Urinary bladder (tissue), 4 donors: ENCODE results near the gene NT5C2. TPM values are rescaled to one million over a fixed set of nuclear protein-coding genes. Genes with fewer than 3 reads are reported as not detected.
"Not testable (repeated sequence)": the region's sequence is repeated elsewhere in the genome, so short reads cannot be mapped to it uniquely, and the experiment has no call there.

ENCODE experiments used
- DNase-seq: peaks from one replicate; pipeline ENCODE4 v3.0.0-alpha.2; 2015; ENCODE audit errors: extremely low spot score
- H3K27ac ChIP-seq: one replicate; pipeline ENCODE4 v1.5.1; 2013; ENCODE audit warnings: low read depth, mild to moderate bottlenecking, moderate library complexity
- H3K36me3 ChIP-seq: one replicate; pipeline ENCODE4 v1.6.1; 2013; ENCODE audit warnings: mild to moderate bottlenecking, moderate library complexity; ENCODE audit not compliant: insufficient read depth
- H3K4me1 ChIP-seq: one replicate; pipeline ENCODE4 v1.6.1; 2013; ENCODE audit warnings: mild to moderate bottlenecking, moderate library complexity; ENCODE audit not compliant: insufficient read depth
- H3K4me3 ChIP-seq: one replicate; pipeline ENCODE4 v1.5.1; 2013; ENCODE audit warnings: low read depth, low read length
- WGBS: extraction: QIAGEN DNeasy Blood & Tissue Kit; methylation state at CpG from one replicate; pipeline ENCODE4 v1.1.7; 2013; 5-methylcytosine and 5-hydroxymethylcytosine counted together
- polyA plus RNA-seq: library from polyadenylated mRNA; stranded (reverse); fragments of 200-250 nt; gene quantifications from one replicate; pipeline ENCODE4 v1.2.3, GENCODE V29; 2013
- total RNA-seq: library from RNA; depleted of rRNA; stranded (reverse); fragments of >200 nt; gene quantifications from one replicate; pipeline ENCODE4 v1.2.3, GENCODE V29; 2014
- donor health status: healthy with polysubstance abuse.
- donor health status: healthy.

Gene NT5C2
- total RNA-seq (162 TPM), polyA plus RNA-seq (51.5 TPM)

DNA sequence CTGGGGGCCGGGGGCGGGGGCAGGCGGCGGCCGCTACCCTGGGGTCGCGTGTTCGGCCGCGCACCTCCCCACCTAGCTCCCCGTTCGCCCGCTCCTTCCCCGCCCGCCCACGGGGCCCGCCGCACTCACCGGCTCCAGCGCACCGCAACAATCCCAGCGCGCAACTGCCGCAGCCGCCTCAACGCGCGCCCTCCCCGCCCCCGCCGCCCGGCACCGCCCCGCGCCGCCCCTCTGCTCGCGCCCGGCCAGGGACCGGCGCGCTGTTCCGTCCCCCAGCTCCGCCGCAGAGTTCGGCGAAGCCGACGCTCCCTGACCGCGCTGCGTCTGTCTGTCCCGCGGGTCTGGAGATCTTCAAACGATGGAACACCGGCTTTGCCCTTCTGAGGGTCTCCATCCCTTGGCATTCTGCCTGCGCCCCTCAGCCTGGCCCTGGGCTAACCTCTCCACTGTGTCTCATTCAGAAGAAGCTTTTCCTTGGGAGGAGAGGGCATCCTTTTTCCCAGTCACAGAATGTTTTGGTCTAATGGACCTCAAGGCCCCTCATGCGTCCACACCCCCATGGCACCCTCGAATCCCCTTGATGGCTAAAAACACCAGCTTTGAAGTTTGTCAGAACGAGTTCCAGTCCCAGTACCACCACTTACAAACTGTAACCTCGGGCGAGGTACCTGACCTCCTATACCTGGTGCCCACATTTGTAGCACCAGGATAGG is at the start of gene NT5C2:
Gene NT5C2, minus strand, starts transcription at position 166 of the 713 bp plus-strand sequence. CDS start 18,314 bp downstream, outside the sequence.
- peak; percentile 20 for DNase-seq
- H3K27ac ChIP-seq, result peak within 1 kb of the TSS; percentile 97
- no peaks in the 10 kb centered on the region for H3K4me1 ChIP-seq
- no peaks in the 10 kb centered on the region for H3K36me3 ChIP-seq
- WGBS, result 5% methylated on average over 61 of the region's 62 CpGs
- peak within 1 kb of the TSS; percentile 89 for H3K4me3 ChIP-seq

DNA sequence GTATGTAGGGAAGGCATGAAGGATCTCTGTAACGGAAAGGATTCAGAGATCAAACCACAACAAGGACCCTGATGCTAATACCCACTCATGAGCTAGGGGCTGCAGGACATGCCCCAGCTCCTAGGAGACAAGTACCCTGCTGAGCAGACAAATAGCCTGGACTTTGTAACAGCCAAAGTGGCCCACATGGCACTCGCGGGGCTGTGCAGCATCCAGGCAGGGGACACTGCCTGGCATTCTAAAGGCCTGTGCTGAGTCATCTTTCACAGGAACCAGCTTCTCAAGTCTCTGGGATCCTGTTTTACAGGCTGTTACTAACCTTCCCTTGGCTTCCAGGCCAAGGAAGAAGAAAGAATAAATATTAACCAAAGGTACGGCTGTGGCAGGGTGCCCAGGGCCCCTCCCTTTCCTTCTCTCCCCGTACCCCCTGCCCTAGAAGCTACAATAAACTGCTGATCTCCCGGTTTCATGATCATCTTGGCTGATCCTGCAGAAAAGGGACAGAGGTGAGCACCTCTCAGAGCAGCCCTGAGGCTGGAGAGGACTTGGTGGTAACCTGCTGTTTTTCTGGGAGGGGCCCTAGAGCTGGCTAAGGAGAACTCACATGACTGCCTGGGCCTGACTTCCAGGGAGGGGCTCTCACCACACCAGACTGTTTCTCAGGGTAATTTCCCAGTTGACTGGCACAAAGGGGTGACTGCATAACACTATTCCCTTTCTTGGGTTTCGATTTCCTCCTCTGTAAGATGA is 48.4 kb upstream of the NT5C2 start:
- 41% methylated on average over 7 of the region's 7 CpGs for WGBS
- Histone ChIP-seq H3K4me1 (no peaks in the 10 kb centered on the region), H3K4me3 (no peak overlapping the region), H3K27ac (peak overlapping the region; percentile 42), H3K36me3 (no peaks in the 10 kb centered on the region)
- DNase-seq, result peak; percentile 74

DNA sequence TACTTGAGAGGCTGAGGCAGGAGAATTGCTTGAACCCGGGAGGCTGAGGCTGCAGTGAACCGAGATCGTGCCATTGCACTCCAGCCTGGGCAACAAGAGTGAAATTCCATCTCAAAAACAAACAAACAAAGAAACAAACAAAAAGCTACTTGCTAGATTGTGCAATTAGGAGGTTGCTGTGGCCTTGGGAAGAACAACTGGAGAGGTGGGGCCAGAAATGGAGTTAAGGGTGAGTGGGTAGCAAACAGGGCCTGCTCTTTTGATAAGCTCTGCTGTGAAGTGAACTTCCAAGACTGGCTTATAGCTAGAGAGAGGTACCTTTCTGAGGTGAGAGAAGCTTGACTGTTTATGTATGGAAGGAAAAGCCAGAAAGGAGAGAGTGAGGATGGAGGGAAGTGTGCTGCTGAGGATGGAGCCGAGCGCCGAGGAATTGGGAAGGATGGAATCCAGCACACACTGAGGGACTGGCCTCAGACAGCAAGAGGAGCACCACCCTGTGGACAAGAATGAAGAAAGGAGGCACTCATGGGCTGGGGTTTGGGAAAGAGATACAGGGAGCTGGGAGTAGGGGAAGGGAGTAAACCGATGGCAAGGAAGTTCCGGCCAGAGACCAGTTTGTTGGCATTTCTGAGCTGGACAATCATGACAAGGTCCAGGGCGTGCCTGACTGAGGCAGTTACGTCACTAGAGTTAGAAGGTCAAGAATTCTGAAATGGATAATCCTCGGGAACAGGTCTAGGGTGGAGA is 45.6 kb upstream of the NT5C2 start:
- no peak for DNase-seq
- 59% methylated on average over 11 of the region's 11 CpGs for WGBS
- H3K4me3 ChIP-seq, result no peak overlapping the region
- no peaks in the 10 kb centered on the region for H3K36me3 ChIP-seq
- peak overlapping the region; percentile 5 for H3K27ac ChIP-seq
- no peaks in the 10 kb centered on the region for H3K4me1 ChIP-seq

DNA sequence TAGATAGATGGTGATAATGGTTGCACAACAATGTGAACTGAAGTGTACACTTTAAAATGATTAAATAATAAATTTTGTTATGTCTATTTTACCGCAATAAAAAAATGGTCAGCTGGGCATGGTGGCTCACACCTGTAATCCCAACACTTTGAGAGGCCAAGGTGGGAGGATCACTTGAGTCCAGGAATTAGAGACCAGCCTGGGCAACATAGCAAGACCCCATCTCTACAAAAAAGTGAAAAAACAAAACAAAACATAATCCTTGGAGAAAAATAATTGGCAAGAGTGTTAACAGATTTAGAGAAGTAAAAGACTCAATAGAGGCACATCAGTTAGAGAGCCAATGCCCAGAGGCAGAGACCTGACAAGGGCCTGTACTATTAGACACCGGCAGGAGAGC is 42.7 kb upstream of the NT5C2 start:
- Histone ChIP-seq H3K4me1 (no peaks in the 10 kb centered on the region), H3K27ac (no peak overlapping the region), H3K36me3 (no peaks in the 10 kb centered on the region), H3K4me3 (no peak overlapping the region)
- WGBS, result 93% methylated on average over 2 of the region's 2 CpGs
- DNase-seq, result no peak

DNA sequence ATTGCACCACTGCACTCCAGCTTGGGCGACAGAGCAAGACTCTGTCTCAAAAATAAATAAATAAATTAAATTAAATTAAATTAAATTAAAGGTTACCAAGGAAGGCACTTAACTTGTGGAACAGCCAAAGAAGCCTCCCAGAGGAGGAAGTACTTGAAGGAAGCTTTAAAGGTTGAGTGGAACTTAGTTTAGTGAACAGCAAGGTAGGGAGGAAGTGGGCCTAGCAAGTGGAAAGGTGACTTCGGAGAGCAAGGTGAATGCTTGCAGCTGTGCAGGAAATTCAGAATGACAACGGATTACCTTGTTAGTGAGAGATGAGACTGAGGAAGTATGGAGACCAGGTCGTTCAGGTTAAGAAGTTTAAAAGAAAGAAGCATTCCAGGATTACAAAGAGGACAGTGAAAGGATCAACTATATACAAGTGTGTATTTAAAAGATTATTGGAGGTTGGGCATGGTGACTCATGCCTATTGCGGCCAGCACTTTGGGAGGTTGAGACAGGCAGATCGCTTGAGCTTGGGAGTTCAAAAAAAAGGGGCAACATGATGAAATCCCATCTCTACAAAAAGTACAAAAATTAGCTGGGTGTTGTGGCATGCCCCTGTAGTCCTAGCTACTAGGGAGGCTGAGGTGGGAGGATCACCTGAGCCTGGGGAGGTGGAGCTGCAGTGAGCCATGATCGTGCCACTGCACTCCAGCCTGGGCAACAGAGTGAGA is 39.9 kb upstream of the NT5C2 start:
- DNase-seq, result no peak
- no peak overlapping the region for H3K4me3 ChIP-seq
- WGBS, result 64% methylated on average over 7 of the region's 7 CpGs
- H3K27ac ChIP-seq, result no peak overlapping the region
- H3K36me3 ChIP-seq, result no peaks in the 10 kb centered on the region
- no peaks in the 10 kb centered on the region for H3K4me1 ChIP-seq

DNA sequence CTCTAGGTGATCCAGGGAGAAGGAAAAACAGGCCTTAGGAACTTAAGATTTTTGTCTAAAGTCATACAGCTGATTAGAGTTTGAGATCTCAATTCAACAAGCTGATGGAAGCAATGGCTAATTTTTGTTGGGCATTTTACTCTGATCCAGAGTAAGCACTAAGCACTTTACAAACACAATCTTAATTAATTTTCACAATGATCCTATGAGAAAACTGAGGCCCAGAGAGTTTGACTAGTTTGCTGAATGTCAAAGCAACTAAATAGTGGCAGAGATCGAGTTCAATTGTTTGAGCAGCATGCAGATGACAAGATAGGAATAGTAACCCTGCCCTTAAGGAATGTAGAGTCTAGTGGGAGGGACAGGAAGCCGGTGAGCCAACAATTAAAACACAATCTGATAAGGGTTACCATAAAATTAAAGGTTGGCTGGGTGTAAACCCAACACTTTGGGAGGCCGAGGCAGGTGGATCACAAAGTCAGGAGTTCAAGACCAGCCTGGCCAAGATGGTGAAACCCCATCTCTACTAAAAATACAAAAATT is 39.1 kb upstream of the NT5C2 start:
- WGBS, result 68% methylated on average over 3 of the region's 3 CpGs
- no peak for DNase-seq
- H3K36me3 ChIP-seq, result no peaks in the 10 kb centered on the region
- H3K27ac ChIP-seq, result no peak overlapping the region
- no peaks in the 10 kb centered on the region for H3K4me1 ChIP-seq
- no peak overlapping the region for H3K4me3 ChIP-seq

DNA sequence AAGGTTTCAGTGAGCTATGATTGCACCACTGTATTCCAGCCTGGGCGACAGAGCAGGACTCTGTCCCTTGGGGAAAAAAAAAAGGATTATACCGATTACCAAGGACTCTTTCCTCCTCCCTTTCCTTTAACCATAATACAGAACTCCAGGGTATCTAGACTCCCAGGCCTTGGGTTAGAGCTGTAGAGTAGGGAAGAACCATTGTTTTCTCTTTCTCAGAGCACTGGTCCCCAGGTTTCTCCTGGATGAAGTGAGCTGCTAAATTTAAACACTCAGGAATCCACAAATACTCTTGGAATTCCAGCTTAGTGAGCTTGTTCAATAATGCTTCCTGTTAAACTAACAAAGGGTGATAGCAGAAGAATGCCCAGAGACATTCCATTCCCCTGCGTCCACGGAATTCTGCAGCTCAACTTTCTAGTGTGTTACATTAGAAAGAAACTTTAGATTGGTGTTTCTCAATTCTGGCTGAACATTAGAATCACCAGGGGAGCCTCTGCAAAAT is 38.0 kb upstream of the NT5C2 start:
- Histone ChIP-seq H3K4me3 (no peak overlapping the region), H3K27ac (no peak overlapping the region), H3K4me1 (no peaks in the 10 kb centered on the region), H3K36me3 (no peaks in the 10 kb centered on the region)
- 20% methylated on average over 4 of the region's 4 CpGs for WGBS
- DNase-seq, result no peak

DNA sequence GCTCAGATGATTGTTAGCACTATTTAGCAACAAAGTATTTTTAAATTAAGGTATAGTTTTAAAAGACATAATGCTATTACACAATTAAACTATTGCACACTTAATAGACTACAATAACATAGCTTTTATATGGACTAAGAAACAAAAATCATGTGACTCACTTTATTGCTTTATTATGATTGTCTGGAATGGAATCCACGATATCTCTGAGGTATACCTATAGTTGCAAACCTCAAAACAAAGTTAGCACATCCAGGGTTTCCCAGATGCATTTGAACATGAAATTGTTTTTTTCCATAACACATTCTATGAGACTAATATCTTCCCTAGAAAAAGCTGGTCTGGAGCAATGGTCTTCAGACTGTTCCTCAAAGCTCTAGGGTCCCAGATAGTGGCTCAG is 34.3 kb upstream of the NT5C2 start:
- Histone ChIP-seq H3K27ac (no peak overlapping the region), H3K4me3 (no peak overlapping the region), H3K4me1 (no peaks in the 10 kb centered on the region), H3K36me3 (peaks cover 2% of the 10 kb centered on the region)
- WGBS, result 72% methylated on average over 1 of the region's 1 CpG
- no peak for DNase-seq

DNA sequence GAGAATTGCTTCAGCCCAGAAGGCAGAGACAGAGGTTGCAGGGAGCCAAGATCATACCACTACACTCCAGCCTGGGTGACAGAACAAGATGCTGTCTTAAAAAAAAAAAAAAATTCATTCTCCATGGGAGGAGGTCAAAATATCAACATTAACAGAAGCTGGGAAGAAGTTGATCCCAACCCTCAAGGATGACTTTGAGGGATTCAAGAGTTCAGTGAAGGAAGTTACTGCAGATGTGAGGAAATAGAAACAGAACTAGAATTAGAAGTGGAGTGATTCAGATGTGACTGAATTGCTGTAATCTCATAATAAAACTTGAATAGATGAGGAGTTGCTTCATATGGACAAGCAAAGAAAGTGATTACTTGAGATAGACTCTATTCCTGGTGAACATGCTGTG is 32.9 kb upstream of the NT5C2 start:
- DNase-seq, result no peak
- no peak overlapping the region for H3K4me3 ChIP-seq
- H3K27ac ChIP-seq, result no peak overlapping the region
- no peaks in the 10 kb centered on the region for H3K4me1 ChIP-seq
- H3K36me3 ChIP-seq, result peaks cover 2% of the 10 kb centered on the region

DNA sequence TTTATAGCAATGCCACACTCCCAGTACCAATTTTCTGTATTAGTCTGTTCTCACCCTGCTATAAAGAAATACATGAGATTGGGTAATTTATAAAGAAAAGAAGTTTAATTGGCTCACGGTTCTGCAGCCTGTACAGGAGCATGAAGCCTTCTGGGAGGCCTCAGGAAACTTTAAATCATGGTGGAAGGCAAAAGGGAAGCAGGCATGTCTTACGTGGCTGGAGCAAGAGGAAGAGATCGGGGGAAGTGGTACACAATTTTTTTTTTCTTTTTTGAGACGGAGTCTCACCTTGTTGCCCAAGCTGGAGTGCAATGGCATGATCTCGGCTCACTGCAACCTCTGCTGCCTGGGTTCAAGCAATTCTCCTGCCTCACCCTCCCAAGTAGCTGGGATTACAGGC is 31.6 kb upstream of the NT5C2 start:
- H3K4me1 ChIP-seq, H3K27ac ChIP-seq, H3K36me3 ChIP-seq, H3K4me3 ChIP-seq, DNase-seq: not testable (repeated sequence)
- WGBS, result 85% methylated on average over 5 of the region's 5 CpGs

DNA sequence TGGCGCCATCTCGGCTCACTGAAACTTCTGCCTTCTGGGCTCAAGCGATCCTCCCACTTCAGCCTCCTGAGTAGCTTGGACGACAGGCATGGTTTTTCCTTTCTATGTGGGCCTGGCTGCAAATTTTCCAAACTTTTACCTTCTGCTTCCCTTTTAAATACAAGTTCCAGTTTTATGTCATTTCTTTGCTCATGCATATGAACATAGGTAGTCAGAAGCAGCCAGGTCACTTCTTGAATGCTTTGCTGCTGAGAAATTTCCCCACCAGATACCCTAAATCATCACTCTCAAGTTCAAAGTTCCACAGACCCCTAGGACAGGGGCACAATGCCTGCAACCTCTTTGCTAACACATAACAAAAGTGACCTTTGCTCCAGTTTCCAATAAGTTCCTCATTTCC is 31.1 kb upstream of the NT5C2 start:
- Histone ChIP-seq H3K27ac (no peak overlapping the region), H3K4me1 (no peaks in the 10 kb centered on the region), H3K36me3 (peaks cover 2% of the 10 kb centered on the region), H3K4me3 (no peak overlapping the region)
- DNase-seq, result no peak
- 90% methylated on average over 4 of the region's 4 CpGs for WGBS

DNA sequence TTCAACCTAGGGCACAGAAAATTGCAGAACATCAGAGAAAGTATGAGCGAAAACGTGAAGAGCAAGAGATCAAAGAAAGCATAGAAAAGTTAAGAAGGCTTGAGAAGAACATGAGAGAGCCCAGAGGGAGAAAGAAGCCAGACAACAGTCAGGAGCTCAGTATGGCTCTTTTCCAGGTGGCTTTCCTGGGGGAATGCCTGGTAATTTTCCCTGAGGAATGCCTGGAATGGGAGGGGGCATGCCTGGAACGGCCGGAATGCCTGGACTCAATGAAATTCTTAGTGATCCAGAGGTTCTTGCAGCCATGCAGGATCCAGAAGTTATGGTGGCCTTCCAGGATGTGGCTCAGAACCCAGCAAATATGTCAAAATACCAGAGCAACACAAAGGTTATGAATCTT is 23.3 kb upstream of the NT5C2 start:
- 35% methylated on average over 4 of the region's 4 CpGs for WGBS
- not testable (repeated sequence) for H3K4me1 ChIP-seq, H3K36me3 ChIP-seq, DNase-seq, H3K27ac ChIP-seq, H3K4me3 ChIP-seq

DNA sequence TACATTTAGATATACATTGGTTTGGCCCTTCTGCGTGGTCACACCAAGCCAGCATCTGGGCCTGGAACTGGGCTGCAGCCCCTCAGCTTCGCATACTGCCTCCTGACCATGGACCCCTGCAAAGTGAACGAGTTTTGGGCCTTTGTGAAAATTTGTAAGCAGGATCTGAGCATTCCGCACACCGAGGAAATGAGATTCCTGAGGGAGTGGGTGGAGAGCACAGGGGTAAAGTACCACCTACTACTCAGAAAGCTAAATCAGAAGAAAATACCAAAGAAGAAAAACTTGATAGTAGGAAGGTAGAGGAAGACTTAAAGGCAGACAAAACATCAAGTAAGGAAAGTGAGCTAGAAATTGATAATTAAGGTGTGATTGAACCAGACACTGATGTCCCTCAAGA is 22.5 kb upstream of the NT5C2 start:
- WGBS, result 87% methylated on average over 5 of the region's 5 CpGs
- H3K36me3 ChIP-seq, result no peaks in the 10 kb centered on the region
- H3K27ac ChIP-seq, result no peak overlapping the region
- DNase-seq, result no peak
- no peak overlapping the region for H3K4me3 ChIP-seq
- no peaks in the 10 kb centered on the region for H3K4me1 ChIP-seq
